Measurements from ENCODE around the gene APLP2.

DNA sequence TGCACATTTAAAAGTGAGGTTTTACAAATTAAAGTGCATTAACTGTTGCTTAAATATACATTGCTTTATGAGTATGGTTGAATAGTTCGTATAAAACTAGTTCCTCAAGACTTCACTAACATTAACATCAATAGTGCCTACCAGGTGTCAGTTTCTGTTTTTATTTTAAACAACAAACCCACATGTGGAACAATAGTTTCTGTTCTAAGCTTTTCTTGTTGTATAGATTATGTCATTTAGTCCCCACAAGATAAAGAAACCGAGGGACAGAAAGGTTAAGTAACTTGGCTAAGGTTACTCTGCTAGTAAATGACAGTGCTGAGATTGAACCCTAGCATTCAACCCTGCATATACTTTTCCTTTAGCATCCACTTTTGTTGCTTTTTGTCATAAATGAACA lies 48.5 kb downstream of the APLP2 start:
- TF ChIP-seq, protein P1, sequence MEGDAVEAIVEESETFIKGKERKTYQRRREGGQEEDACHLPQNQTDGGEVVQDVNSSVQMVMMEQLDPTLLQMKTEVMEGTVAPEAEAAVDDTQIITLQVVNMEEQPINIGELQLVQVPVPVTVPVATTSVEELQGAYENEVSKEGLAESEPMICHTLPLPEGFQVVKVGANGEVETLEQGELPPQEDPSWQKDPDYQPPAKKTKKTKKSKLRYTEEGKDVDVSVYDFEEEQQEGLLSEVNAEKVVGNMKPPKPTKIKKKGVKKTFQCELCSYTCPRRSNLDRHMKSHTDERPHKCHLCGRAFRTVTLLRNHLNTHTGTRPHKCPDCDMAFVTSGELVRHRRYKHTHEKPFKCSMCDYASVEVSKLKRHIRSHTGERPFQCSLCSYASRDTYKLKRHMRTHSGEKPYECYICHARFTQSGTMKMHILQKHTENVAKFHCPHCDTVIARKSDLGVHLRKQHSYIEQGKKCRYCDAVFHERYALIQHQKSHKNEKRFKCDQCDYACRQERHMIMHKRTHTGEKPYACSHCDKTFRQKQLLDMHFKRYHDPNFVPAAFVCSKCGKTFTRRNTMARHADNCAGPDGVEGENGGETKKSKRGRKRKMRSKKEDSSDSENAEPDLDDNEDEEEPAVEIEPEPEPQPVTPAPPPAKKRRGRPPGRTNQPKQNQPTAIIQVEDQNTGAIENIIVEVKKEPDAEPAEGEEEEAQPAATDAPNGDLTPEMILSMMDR (IDR thresholded peaks at IDR 0.05): no peak
- no peak for TF ChIP-seq POLR2A (IDR thresholded peaks at IDR 0.05)

All from Peyer's patch (tissue), 4 donors.